HepG2 (cell line): ENCODE data around the gene NFE2L2. TPM values are rescaled to one million over a fixed set of nuclear protein-coding genes. Genes with fewer than 3 reads are reported as not detected.
"Not testable (repeated sequence)": the region's sequence is repeated elsewhere in the genome, so short reads cannot be mapped to it uniquely, and the experiment has no call there.

ENCODE experiments used
- ATAC-seq: fragments of 200-7000 bp; cut with Tn5 transposase; 3 replicates; pipeline ENCODE4 v1.9.1; 2020; ENCODE audit warnings: mild to moderate bottlenecking, moderate library complexity
- BruUV-seq: library from RNA; stranded (reverse); fragments of 400-500 nt; replicated peaks from 2 replicates; lab custom pipeline; 2021; lab: Mats Ljungman, UMichigan
- CTCF ChIA-PET: fragments of 300-600 bp; formaldehyde crosslinking; extraction: SDS; loops from one replicate; lab custom pipeline; 2021; ENCODE audit warnings: low total read pairs, inconsistent platforms, low intra/inter-chr PET ratio; lab: Yijun Ruan, JAX
- POLR2A ChIA-PET: fragments of 350-600 bp; sonication (Branson Sonifier 250); formaldehyde crosslinking; loops from one replicate; lab custom pipeline; 2020; ENCODE audit warnings: antibody characterized with exemption, inconsistent platforms; lab: Yijun Ruan, JAX
- DNase-seq: peaks from one replicate; pipeline ENCODE4 v3.0.0-alpha.2; 2015; ENCODE audit warnings: low spot score
- FAIRE-seq: peaks from 3 replicates; lab custom pipeline; 2011; peaks lifted over from hg19 to GRCh38; lab: Jason Lieb, UNC
- H2AFZ ChIP-seq: one replicate; pipeline ENCODE4 v1.6.1; 2011; ENCODE audit warnings: low read length, inconsistent platforms
- H3K27ac ChIP-seq: fragments of 300-600 bp; 3 replicates; pipeline ENCODE4 v1.8.0; 2011; ENCODE audit warnings: mixed run types, mild to moderate bottlenecking, mixed read lengths, low read length, inconsistent platforms; ENCODE audit not compliant: insufficient read depth; ENCODE audit errors: extremely low read length
- H3K27me3 ChIP-seq, 2 experiments: fragments of 200-600 bp in 1 of 2; 2 replicates in 1 of 2; 3 replicates in 1 of 2; pipeline versions ENCODE4 v1.6.0 to v1.8.0; 2011; ENCODE audit warnings: low read length in 2 of 2, mild to moderate bottlenecking in 2 of 2, moderate library complexity in 2 of 2, inconsistent platforms in 1 of 2; ENCODE audit not compliant: insufficient read depth in 2 of 2, control insufficient read depth in 1 of 2
- H3K36me3 ChIP-seq, 2 experiments: fragments of 200-600 bp in 1 of 2; replicated peaks in 1 of 2; 2 replicates in 1 of 2; 3 replicates in 1 of 2; pipeline versions ENCODE4 v1.5.1 to v1.8.0; 2011; ENCODE audit warnings: low read length in 2 of 2, inconsistent platforms in 1 of 2; ENCODE audit not compliant: insufficient read depth in 2 of 2, control insufficient read depth in 1 of 2
- H3K4me1 ChIP-seq: 2 replicates; pipeline ENCODE4 v1.5.1; 2012; ENCODE audit warnings: low read length, inconsistent platforms; ENCODE audit not compliant: insufficient read depth
- H3K4me2 ChIP-seq: 2 replicates; pipeline ENCODE4 v1.6.0; 2011; ENCODE audit warnings: low read depth, low read length, inconsistent platforms
- H3K4me3 ChIP-seq, 3 experiments: fragments of 200-600 bp in 1 of 3; sonication (generic), shearing (Covaris generic) in 1 of 3; replicated peaks in 1 of 3; 2 replicates each; pipeline ENCODE4 v1.5.1; 2011 to 2016; ENCODE audit warnings: low read length in 3 of 3, inconsistent platforms in 2 of 3, low read depth in 2 of 3, mild to moderate bottlenecking in 2 of 3, control low read depth in 1 of 3, mixed read lengths in 1 of 3; ENCODE audit not compliant: insufficient read depth in 1 of 3
- H3K79me2 ChIP-seq: one replicate; pipeline ENCODE4 v1.6.1; 2011; ENCODE audit warnings: low read length, inconsistent platforms; ENCODE audit not compliant: insufficient read depth
- H3K9ac ChIP-seq: 2 replicates; pipeline ENCODE4 v1.6.0; 2011; ENCODE audit warnings: mild to moderate bottlenecking, low read depth, low read length, inconsistent platforms; ENCODE audit not compliant: insufficient read depth
- H3K9me3 ChIP-seq: 2 replicates; pipeline ENCODE4 v1.5.1; 2012; ENCODE audit warnings: mild to moderate bottlenecking, low read length
- H4K20me1 ChIP-seq: 2 replicates; pipeline ENCODE4 v1.6.0; 2011; ENCODE audit warnings: inconsistent platforms, mild to moderate bottlenecking, low read length, moderate library complexity; ENCODE audit not compliant: insufficient read depth
- CCDC6 ChIP-seq: sonication (generic); formaldehyde crosslinking; IDR thresholded peaks from 2 replicates; pipeline ENCODE4 v1.8.1; 2022; ENCODE audit warnings: mild to moderate bottlenecking, missing genetic modification reagents, moderate library complexity
- RARA ChIP-seq: IDR thresholded peaks from 2 replicates; pipeline ENCODE4 v1.6.1; 2016; ENCODE audit warnings: missing genetic modification reagents, missing compliant biosample characterization
- ZBTB33 ChIP-seq: sonication (generic); formaldehyde crosslinking; IDR thresholded peaks from 2 replicates; pipeline ENCODE4 v1.4.0; 2020; ENCODE audit warnings: missing genetic modification reagents
- ZBTB38 ChIP-seq: sonication (generic); formaldehyde crosslinking; IDR thresholded peaks from 2 replicates; pipeline ENCODE4 v1.5.1; 2020; ENCODE audit warnings: mild to moderate bottlenecking, missing genetic modification reagents
- ZMYM2 ChIP-seq: sonication (generic); formaldehyde crosslinking; IDR thresholded peaks from 2 replicates; pipeline ENCODE4 v1.8.0; 2022; ENCODE audit warnings: mild to moderate bottlenecking, missing genetic modification reagents
- ZNF276 ChIP-seq: sonication (generic); formaldehyde crosslinking; IDR thresholded peaks from 2 replicates; pipeline ENCODE4 v1.4.0; 2020; ENCODE audit warnings: mild to moderate bottlenecking, low read depth, missing genetic modification reagents
- ZNF605 ChIP-seq: sonication (generic); formaldehyde crosslinking; IDR thresholded peaks from 2 replicates; pipeline ENCODE4 v1.8.0; 2022; ENCODE audit warnings: mild to moderate bottlenecking, missing genetic modification reagents
- ZNF687 ChIP-seq: sonication (generic); formaldehyde crosslinking; IDR thresholded peaks from 2 replicates; pipeline ENCODE4 v1.5.1; 2020; ENCODE audit warnings: mild to moderate bottlenecking, missing genetic modification reagents, moderate library complexity
- WGBS: methylation state at CpG from one replicate; pipeline ENCODE4 v1.1.6; 2017; ENCODE audit warnings: low lambda C conversion rate; 5-methylcytosine and 5-hydroxymethylcytosine counted together
- in situ Hi-C: cut with HindIII; loops from 2 replicates; pipeline ENCODE4 v1.10.0; 2017; ENCODE audit warnings: low pct_unique_long_range_greater_than_20kb; ENCODE audit not compliant: extremely low pct_ligation_motif_present
- intact Hi-C: fragments of 100-400 bp; cut with micrococcal nuclease; formaldehyde crosslinking; loops from one replicate; pipeline ENCODE4 v1.10.0; 2022; ENCODE audit not compliant: unreplicated experiment
- polyA plus RNA-seq, 8 experiments: library from polyadenylated mRNA; depleted of rRNA in 3 of 8; stranded (reverse) in 7 of 8; unstranded in 1 of 8; fragments of >200 nt; fragmentation: Illumina TruSeq in 4 of 8; extraction: Trizol in 4 of 8; gene quantifications; 2 replicates each; pipeline versions ENCODE4 v1.2.1 to v1.2.3, GENCODE V29; 2011 to 2016; ENCODE audit warnings: low read depth in 4 of 8, missing spikeins in 1 of 8, mixed read lengths in 1 of 8; ENCODE audit not compliant: insufficient read depth in 1 of 8
- total RNA-seq, 5 experiments: library from RNA; depleted of rRNA; stranded (reverse); fragments of >200 nt; fragmentation: Illumina TruSeq; extraction: Trizol; gene quantifications; 2 replicates each; pipeline ENCODE4 v1.2.3, GENCODE V29; 2016; ENCODE audit warnings: low read depth in 1 of 5

Gene NFE2L2
- total and polyA plus RNA-seq, 2 of the 13 experiments (the other 11 are each of a cell fraction or from before 2014, with no cell fraction given), result 84.6 to 215 TPM

- no peaks in the 10 kb centered on the region for H3K9me3 ChIP-seq
- BruUV-seq, result no TSS peak
- ChIA-PET CTCF (no interaction called here), POLR2A (interaction anchor here (1.7 to 5.3 kb wide), 2 partner anchors 15 to 25 kb away, joined by 3 to 96 read pairs; no protein-coding TSS in a partner anchor)
- in situ Hi-C loops (no loop called here), intact Hi-C loops (no loop called here)
- H3K36me3 ChIP-seq, result no peaks in the 10 kb centered on the region
- H3K9ac ChIP-seq, result no peak overlapping the region
- no peak for ATAC-seq
- WGBS, result 86% methylated on average over 8 of the region's 8 CpGs
- peaks cover 13% of the 10 kb centered on the region for H3K79me2 ChIP-seq
- H3K27me3 ChIP-seq, result no peaks in the 10 kb centered on the region
- H2AFZ ChIP-seq, result no peak overlapping the region
- TF ChIP-seq ZNF276 (CRISPR knock-in tag), result no peak
- peak; percentile 63 for TF ChIP-seq RARA (CRISPR knock-in tag)
- 0 out of 2 replicates have a peak, but pooled peaks have one; percentile 32 for TF ChIP-seq ZBTB38 (CRISPR knock-in tag)
- TF ChIP-seq, all 625 proteins: peak for 2
- H3K4me2 ChIP-seq, result no peak overlapping the region
- H3K4me3 ChIP-seq, result no peak overlapping the region
- no peaks in the 10 kb centered on the region for H4K20me1 ChIP-seq
- H3K27ac ChIP-seq, result no peak overlapping the region
- FAIRE-seq (no peak), DNase-seq (no peak)
- peaks cover 60% of the 10 kb centered on the region for H3K4me1 ChIP-seq
Measured at GRCh38 chr2:177268187-177268871, 3.8 kb upstream of the NFE2L2 start.

- H3K36me3 ChIP-seq, H3K4me3 ChIP-seq, CTCF ChIA-PET, H3K27me3 ChIP-seq, H2AFZ ChIP-seq, in situ Hi-C loops, ATAC-seq, intact Hi-C loops, BruUV-seq, H3K9me3 ChIP-seq, DNase-seq, FAIRE-seq: not testable (repeated sequence)
- peaks cover 12% of the 10 kb centered on the region for H4K20me1 ChIP-seq
- peak overlapping the region; percentile 100; the same call in 1 of the 2 replicates for H3K4me2 ChIP-seq
- POLR2A ChIA-PET, result interaction anchor here (1.2 to 5.3 kb wide), 4 partner anchors 14 to 131 kb away, joined by 3 to 96 read pairs (median 42); no protein-coding TSS in a partner anchor
- peak overlapping the region; percentile 100 for H3K27ac ChIP-seq
- peak overlapping the region; percentile 100; the same call in 1 of the 2 replicates for H3K9ac ChIP-seq
- H3K4me1 ChIP-seq, result peaks cover 47% of the 10 kb centered on the region
- 94% methylated on average over 8 of the region's 8 CpGs for WGBS
- H3K79me2 ChIP-seq, result peaks cover 27% of the 10 kb centered on the region
- peak; percentile 50; the same call in 1 of the 2 replicates for TF ChIP-seq ZBTB33
- peak; percentile 54; the same call in 1 of the 2 replicates for TF ChIP-seq CCDC6
- TF ChIP-seq ZNF605 (CRISPR knock-in tag), result peak; percentile 46; the same call in 1 of the 2 replicates
- 0 out of 2 replicates have a peak, but pooled peaks have one; percentile 21 for TF ChIP-seq ZMYM2 (CRISPR knock-in tag)
- peak; percentile 19; the same call in 1 of the 2 replicates for TF ChIP-seq ZNF687 (CRISPR knock-in tag)
Measured at GRCh38 chr2:177266955-177267354, 2.4 kb upstream of the NFE2L2 start.
